HL-60 (cell line): Measurements from ENCODE around the gene PIGQ.

Source experiments
- DNase-seq, 2 experiments: peaks; one replicate each; pipeline ENCODE4 v3.0.0-alpha.2; 2010 to 2020; ENCODE audit warnings: low read depth in 1 of 2, low spot score in 1 of 2
- H3K27ac ChIP-seq: fragments of 250-450 bp; sonication (Bioruptor Pico); replicated peaks from 2 replicates; pipeline ENCODE4 v1.5.1; 2020; ENCODE audit warnings: mild to moderate bottlenecking, moderate library complexity
- H3K27me3 ChIP-seq: fragments of 250-450 bp; sonication (Bioruptor Pico); 2 replicates; pipeline ENCODE4 v1.5.1; 2021; ENCODE audit warnings: mild to moderate bottlenecking, moderate library complexity; ENCODE audit not compliant: insufficient read depth, poor library complexity, severe bottlenecking
- H3K4me3 ChIP-seq: replicated peaks from 2 replicates; pipeline ENCODE4 v1.5.1; 2011; ENCODE audit warnings: mild to moderate bottlenecking, control low read depth, low read length; ENCODE audit not compliant: insufficient read depth
- GABPA ChIP-seq: IDR thresholded peaks from 2 replicates; pipeline ENCODE4 v1.6.1; 2012; ENCODE audit warnings: low read depth
- POLR2AphosphoS5 ChIP-seq: IDR thresholded peaks from 2 replicates; pipeline ENCODE4 v1.6.1; 2012; ENCODE audit warnings: low read depth
- REST ChIP-seq: IDR thresholded peaks from 2 replicates; pipeline ENCODE4 v1.6.1; 2012; ENCODE audit warnings: low read depth; ENCODE audit not compliant: insufficient replicate concordance
- SPI1 ChIP-seq: IDR thresholded peaks from 2 replicates; pipeline ENCODE4 v1.6.1; 2012; ENCODE audit warnings: low read depth, mild to moderate bottlenecking, borderline replicate concordance
- TF ChIP-seq, protein P1 (sequence below): IDR thresholded peaks from one replicate; pipeline ENCODE4 v1.5.1; 2011; ENCODE audit warnings: low read length, control low read depth, inconsistent platforms; ENCODE audit not compliant: insufficient read depth

Gene PIGQ

DNA sequence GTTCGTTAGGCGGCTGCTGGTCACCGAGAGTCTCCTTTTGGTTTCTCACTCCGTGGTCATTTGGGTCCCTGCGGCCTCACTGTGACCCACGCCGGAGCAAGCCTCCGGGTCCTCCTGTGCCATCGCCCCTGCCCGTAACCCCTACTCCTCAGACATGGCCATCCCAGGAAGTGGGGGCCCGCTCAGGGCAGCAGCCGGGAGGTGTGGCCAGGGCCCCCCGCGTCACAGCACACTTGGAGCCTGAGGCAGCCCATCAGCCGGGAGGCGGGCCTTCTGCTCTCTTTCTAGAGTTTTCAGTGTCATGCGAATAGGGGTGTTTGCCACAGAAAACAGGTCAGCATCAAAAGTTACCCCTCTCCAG is 53.1 kb downstream of the PIGQ start:
- TF ChIP-seq, protein P1, sequence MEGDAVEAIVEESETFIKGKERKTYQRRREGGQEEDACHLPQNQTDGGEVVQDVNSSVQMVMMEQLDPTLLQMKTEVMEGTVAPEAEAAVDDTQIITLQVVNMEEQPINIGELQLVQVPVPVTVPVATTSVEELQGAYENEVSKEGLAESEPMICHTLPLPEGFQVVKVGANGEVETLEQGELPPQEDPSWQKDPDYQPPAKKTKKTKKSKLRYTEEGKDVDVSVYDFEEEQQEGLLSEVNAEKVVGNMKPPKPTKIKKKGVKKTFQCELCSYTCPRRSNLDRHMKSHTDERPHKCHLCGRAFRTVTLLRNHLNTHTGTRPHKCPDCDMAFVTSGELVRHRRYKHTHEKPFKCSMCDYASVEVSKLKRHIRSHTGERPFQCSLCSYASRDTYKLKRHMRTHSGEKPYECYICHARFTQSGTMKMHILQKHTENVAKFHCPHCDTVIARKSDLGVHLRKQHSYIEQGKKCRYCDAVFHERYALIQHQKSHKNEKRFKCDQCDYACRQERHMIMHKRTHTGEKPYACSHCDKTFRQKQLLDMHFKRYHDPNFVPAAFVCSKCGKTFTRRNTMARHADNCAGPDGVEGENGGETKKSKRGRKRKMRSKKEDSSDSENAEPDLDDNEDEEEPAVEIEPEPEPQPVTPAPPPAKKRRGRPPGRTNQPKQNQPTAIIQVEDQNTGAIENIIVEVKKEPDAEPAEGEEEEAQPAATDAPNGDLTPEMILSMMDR, result no peak
- TF ChIP-seq GABPA (no peak), REST (no peak), POLR2AphosphoS5 (no peak), SPI1 (no peak)
- no peak for DNase-seq
- H3K4me3 ChIP-seq, result no peak overlapping the region

GRCh38 chr16:624526-625070 is 54.8 kb downstream of the PIGQ start:
- TF ChIP-seq REST (no peak), SPI1 (no peak), POLR2AphosphoS5 (no peak), GABPA (no peak)
- TF ChIP-seq, protein P1, result no peak
- Histone ChIP-seq H3K27me3 (no peaks in the 10 kb centered on the region), H3K27ac (no peak overlapping the region), H3K4me3 (no peak overlapping the region)
- no peak for DNase-seq

More for the DNA sequence above, 53.1 kb downstream of the PIGQ start:
- H3K27ac ChIP-seq, result no peak overlapping the region
- H3K27me3 ChIP-seq, result no peaks in the 10 kb centered on the region

GRCh38 chr16:625117-625976 is 55.6 kb downstream of the PIGQ start:
- H3K27ac ChIP-seq, result no peak overlapping the region
- no peak for DNase-seq
- H3K27me3 ChIP-seq, result no peaks in the 10 kb centered on the region
- H3K4me3 ChIP-seq, result no peak overlapping the region
- TF ChIP-seq, protein P1, result no peak
- TF ChIP-seq POLR2AphosphoS5 (no peak), GABPA (no peak), SPI1 (no peak), REST (no peak)
